Measurements from ENCODE around the gene RTCB. TPM values are rescaled to one million over a fixed set of nuclear protein-coding genes. Genes with fewer than 3 reads are reported as not detected.

Gene RTCB
- total and polyA plus RNA-seq, 3 experiments from 2014 or later, result 97.7 to 104 (median 103) TPM

DNA sequence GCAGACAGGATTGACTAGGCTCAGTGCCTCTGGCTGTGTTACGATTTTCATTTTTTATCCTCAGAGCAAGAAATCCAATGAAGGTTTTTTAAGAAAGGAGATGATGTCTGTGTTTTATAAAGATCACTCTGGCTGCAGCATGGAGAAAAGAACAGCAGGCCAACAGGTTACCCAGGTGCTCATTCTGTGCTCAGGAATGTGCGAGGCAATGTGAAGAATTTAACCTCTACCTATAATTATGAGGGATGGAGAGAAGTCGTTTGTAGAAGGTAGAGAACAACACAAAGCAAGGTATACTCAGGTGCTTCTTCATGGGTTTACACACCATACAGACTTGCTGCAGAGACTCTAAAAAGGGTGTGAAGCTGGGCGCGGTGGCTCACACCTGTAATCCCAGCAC is 10.0 kb upstream of the RTCB start:
- CTCF ChIA-PET, result no interaction called here
- Histone ChIP-seq H3K27me3 (ENCODE audit: insufficient read depth, low read length, poor library complexity, severe bottlenecking) (peaks cover 8% of the 10 kb centered on the region), H3K27ac (ENCODE audit: low read depth, low read length) (no peak overlapping the region), H3K4me1 (ENCODE audit: insufficient read depth, low read length) (no peaks in the 10 kb centered on the region), H3K9me3 (ENCODE audit: low read length) (no peaks in the 10 kb centered on the region), H3K36me3 (ENCODE audit: insufficient read depth, low read length) (no peaks in the 10 kb centered on the region), H3K4me3 (ENCODE audit: low read length) (no peak overlapping the region)
- H3K4me3 Mint-ChIP-seq, result no peak overlapping the region
- peaks cover 25 to 75% of the 10 kb centered on the region in 2 donors for H3K27me3 Mint-ChIP-seq
- no peak for DNase-seq
- H3K36me3 Mint-ChIP-seq, result no peaks in the 10 kb centered on the region
- POLR2A ChIA-PET, result no interaction called here
- no peaks in the 10 kb centered on the region for H3K9me3 Mint-ChIP-seq
- no peak overlapping the region for H3K27ac Mint-ChIP-seq
- no peaks in the 10 kb centered on the region for H3K4me1 Mint-ChIP-seq

DNA sequence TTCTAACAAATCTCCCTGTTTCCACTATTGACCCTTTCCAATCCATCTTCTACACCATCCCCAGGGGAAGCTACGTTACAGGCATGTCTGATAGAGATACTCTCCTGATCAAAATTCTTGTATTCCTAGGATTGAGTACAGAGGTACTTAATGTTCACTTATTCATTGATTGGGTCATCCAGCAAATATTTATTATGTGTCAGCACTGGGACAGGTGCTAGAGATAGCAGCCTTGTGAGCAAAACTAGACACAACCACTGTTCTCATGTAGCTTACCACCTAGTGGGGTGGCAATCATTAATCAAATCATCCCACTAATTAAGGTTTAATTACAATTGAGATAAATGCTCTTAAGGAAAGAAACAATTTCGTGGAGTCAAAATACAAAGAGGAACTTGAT is 9.4 kb upstream of the RTCB start:
- Histone ChIP-seq H3K4me3 (ENCODE audit: low read length) (no peak overlapping the region), H3K9me3 (ENCODE audit: low read length) (no peaks in the 10 kb centered on the region), H3K27me3 (ENCODE audit: insufficient read depth, low read length, poor library complexity, severe bottlenecking) (peaks cover 8% of the 10 kb centered on the region), H3K27ac (ENCODE audit: low read depth, low read length) (no peak overlapping the region), H3K36me3 (ENCODE audit: insufficient read depth, low read length) (no peaks in the 10 kb centered on the region), H3K4me1 (ENCODE audit: insufficient read depth, low read length) (no peaks in the 10 kb centered on the region)
- no peak overlapping the region for H3K4me3 Mint-ChIP-seq
- H3K27ac Mint-ChIP-seq, result no peak overlapping the region
- DNase-seq, result no peak
- ChIA-PET CTCF (no interaction called here), POLR2A (interaction anchor here (1.4 kb wide), 1 partner anchor 10 kb away, joined by 3 read pairs; the partner anchor contains the start of gene RTCB)
- H3K27me3 Mint-ChIP-seq, result peaks cover 25 to 74% of the 10 kb centered on the region in 2 donors
- H3K9me3 Mint-ChIP-seq, result no peaks in the 10 kb centered on the region
- H3K36me3 Mint-ChIP-seq, result no peaks in the 10 kb centered on the region
- no peaks in the 10 kb centered on the region for H3K4me1 Mint-ChIP-seq

DNA sequence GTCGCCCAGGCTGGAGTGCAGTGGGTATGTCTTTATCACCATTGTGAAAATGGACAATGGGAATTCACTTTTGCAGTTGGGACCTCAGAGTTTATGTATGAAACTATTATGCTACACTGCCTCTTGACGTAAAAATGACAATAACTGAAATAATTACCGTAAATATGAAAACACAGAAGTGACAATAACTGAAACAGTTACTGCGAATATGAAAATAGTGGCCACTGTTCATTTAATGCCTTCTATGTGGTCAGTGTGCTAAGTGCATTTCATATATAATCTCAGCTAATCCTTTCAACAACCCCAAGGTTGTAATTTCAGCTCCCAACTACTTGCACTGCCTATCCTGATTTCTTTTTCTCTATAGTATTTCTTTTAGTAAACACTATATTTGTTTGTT is 5.9 kb upstream of the RTCB start:
- H3K9me3 ChIP-seq (ENCODE audit: low read length), result no peaks in the 10 kb centered on the region
- H3K4me3 ChIP-seq (ENCODE audit: low read length), result no peak overlapping the region
- H3K36me3 Mint-ChIP-seq, result no peaks in the 10 kb centered on the region
- H3K27me3 ChIP-seq (ENCODE audit: insufficient read depth, low read length, poor library complexity, severe bottlenecking), result peaks cover 8% of the 10 kb centered on the region
- H3K27me3 Mint-ChIP-seq, result peaks cover 18 to 47% of the 10 kb centered on the region in 2 donors
- no peaks in the 10 kb centered on the region for H3K36me3 ChIP-seq (ENCODE audit: insufficient read depth, low read length)
- H3K4me3 Mint-ChIP-seq, result no peak overlapping the region
- H3K9me3 Mint-ChIP-seq, result no peaks in the 10 kb centered on the region
- H3K4me1 Mint-ChIP-seq, result peaks cover 4 to 7% (median 4%) of the 10 kb centered on the region in 3 donors
- no peaks in the 10 kb centered on the region for H3K4me1 ChIP-seq (ENCODE audit: insufficient read depth, low read length)
- no peak for DNase-seq
- no peak overlapping the region for H3K27ac ChIP-seq (ENCODE audit: low read depth, low read length)
- no peak overlapping the region for H3K27ac Mint-ChIP-seq
- ChIA-PET POLR2A (no interaction called here), CTCF (no interaction called here)

DNA sequence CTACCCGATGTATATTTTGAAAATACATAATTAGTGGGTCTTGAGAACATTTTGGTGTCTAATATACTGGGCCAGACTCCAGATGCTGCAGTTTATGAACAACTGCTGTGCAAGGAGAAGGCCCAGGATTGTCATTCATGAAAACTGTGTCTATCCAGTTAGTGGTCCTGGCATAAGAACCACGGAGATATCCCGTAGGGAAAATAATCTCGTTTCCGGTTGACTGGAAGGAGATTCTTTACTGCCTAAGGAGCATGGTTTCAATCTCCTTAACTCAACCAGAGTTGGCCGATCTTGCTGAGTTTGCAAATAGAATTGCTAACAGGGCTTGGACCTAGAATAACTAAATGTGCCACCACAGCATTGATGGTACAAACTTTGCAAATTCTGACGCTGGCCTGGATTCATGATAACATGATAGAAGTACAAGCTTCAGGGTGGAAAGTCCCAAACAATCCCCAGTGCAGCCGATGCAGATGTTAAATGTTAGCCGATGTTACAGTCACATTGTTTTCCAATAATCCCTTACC is 4.6 kb upstream of the RTCB start:
- H3K4me3 ChIP-seq (ENCODE audit: low read length), result no peak overlapping the region
- POLR2A ChIA-PET, result no interaction called here
- CTCF ChIA-PET, result no interaction called here

DNA sequence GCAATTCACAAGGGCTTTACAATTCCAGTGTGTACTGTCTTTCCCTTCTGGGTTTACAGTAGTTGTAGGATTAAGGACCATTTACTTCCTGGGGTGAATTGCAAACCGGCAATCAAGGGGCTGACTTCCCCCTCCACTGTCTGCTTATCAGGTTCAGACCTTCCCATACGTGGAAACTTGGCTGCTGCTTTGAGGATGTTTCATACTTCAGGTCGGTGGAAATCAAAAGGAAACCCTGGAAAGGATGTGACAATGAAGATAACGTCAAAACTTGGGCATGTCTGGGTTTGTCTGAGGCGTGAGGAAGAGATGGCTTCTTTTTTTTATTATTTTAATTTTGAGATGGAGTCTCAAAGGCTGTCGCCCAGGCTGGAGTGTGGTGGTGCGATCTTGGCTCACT is 2.1 kb upstream of the RTCB start:
- CTCF ChIA-PET, result no interaction called here
- peak overlapping the region in 1 of 7 donors; percentile 4 for H3K4me3 Mint-ChIP-seq
- H3K27me3 Mint-ChIP-seq, result peaks cover 5 to 18% of the 10 kb centered on the region in 2 donors
- POLR2A ChIA-PET, result no interaction called here
- H3K9me3 Mint-ChIP-seq, result no peaks in the 10 kb centered on the region
- peaks cover 34 to 40% (median 38%) of the 10 kb centered on the region in 3 donors for H3K4me1 Mint-ChIP-seq
- no peaks in the 10 kb centered on the region for H3K9me3 ChIP-seq (ENCODE audit: low read length)
- peak overlapping the region in 2 of 8 donors; percentile 20 to 53 for H3K27ac Mint-ChIP-seq
- no peak overlapping the region for H3K4me3 ChIP-seq (ENCODE audit: low read length)
- H3K27me3 ChIP-seq (ENCODE audit: insufficient read depth, low read length, poor library complexity, severe bottlenecking), result no peaks in the 10 kb centered on the region
- H3K36me3 ChIP-seq (ENCODE audit: insufficient read depth, low read length), result no peaks in the 10 kb centered on the region
- no peak overlapping the region for H3K27ac ChIP-seq (ENCODE audit: low read depth, low read length)
- peaks cover 0 to 18% (median 2%) of the 10 kb centered on the region in 3 donors for H3K36me3 Mint-ChIP-seq
- no peak for DNase-seq
- H3K4me1 ChIP-seq (ENCODE audit: insufficient read depth, low read length), result peaks cover 22% of the 10 kb centered on the region

More for the DNA sequence above, 4.6 kb upstream of the RTCB start:
- H3K9me3 ChIP-seq (ENCODE audit: low read length), result no peaks in the 10 kb centered on the region
- Mint-ChIP-seq H3K27me3 (peaks cover 13 to 34% of the 10 kb centered on the region in 2 donors), H3K4me3 (no peak overlapping the region), H3K4me1 (peaks cover 14 to 18% (median 16%) of the 10 kb centered on the region in 3 donors), H3K36me3 (peaks cover 0 to 5% (median 2%) of the 10 kb centered on the region in 3 donors), H3K27ac (peak overlapping the region in 1 of 8 donors; percentile 22), H3K9me3 (no peaks in the 10 kb centered on the region)
- no peaks in the 10 kb centered on the region for H3K36me3 ChIP-seq (ENCODE audit: insufficient read depth, low read length)
- H3K27me3 ChIP-seq (ENCODE audit: insufficient read depth, low read length, poor library complexity, severe bottlenecking), result peaks cover 5% of the 10 kb centered on the region
- peaks cover 7% of the 10 kb centered on the region for H3K4me1 ChIP-seq (ENCODE audit: insufficient read depth, low read length)
- no peak for DNase-seq
- no peak overlapping the region for H3K27ac ChIP-seq (ENCODE audit: low read depth, low read length)

DNA sequence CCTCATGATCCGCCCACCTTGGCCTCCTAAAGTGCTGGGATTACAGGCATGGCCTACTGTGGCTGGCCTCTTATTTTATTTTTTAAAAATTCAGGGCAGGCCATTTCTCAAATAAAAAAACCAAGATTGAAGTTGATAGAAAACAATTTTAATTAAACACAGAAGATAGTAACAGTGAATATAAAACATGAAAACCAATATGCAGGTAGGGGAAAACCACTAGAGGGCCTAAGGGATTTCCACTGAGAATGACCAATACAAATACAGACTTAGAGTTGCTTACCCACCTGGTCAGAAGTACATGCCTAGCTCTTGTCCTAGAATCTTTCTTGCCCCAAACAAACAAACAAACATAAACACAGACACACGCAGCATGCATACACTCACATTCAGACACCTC is 1.7 kb upstream of the RTCB start:
- CTCF ChIA-PET, result no interaction called here
- H3K27ac Mint-ChIP-seq, result peak overlapping the region in 1 of 8 donors; percentile 53

DNA sequence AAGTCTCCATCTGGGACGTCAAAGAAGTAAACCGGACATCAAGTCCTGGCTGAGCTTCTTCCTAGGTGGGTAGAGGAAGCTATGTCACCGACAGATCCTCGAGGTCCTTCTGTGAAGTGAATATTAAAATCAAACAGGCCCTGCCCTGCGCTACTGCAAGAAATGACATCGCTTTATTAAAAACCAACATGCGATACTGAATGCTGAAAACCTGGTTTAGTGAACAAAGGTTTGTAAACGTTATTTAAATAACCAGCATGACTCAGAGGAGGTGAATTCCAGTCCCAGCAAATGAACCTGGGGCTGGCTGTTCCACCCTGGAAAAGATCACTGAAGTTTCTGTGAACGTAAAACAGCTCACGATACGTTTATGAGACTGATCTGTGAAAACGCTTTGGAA is 645 bp downstream of the RTCB start:
- peaks cover 22% of the 10 kb centered on the region for H3K4me1 ChIP-seq (ENCODE audit: insufficient read depth, low read length)
- ChIA-PET CTCF (interaction anchor here (1.0 to 2.1 kb wide), 4 partner anchors 63 to 441 kb away, joined by 3 to 12 read pairs (median 3); partner anchors contain the start of gene FBXO7), POLR2A (interaction anchor here (0.8 to 2.4 kb wide), 2 partner anchors 10 to 63 kb away, joined by 3 to 17 read pairs; partner anchors contain the start of gene FBXO7)
- peak overlapping the region; percentile 74 for H3K27ac ChIP-seq (ENCODE audit: low read depth, low read length)
- H3K27ac Mint-ChIP-seq, result peak overlapping the region in 7 of 8 donors; percentile 83 to 98 (median 95)
- peak in 1 of 5 donors; percentile 49 for DNase-seq
- H3K9me3 ChIP-seq (ENCODE audit: low read length), result no peaks in the 10 kb centered on the region
- peak overlapping the region; percentile 86 for H3K4me3 ChIP-seq (ENCODE audit: low read length)
- no peaks in the 10 kb centered on the region for H3K9me3 Mint-ChIP-seq
- peaks cover 0 to 1% of the 10 kb centered on the region in 2 donors for H3K27me3 Mint-ChIP-seq
- H3K4me1 Mint-ChIP-seq, result peaks cover 44 to 61% (median 52%) of the 10 kb centered on the region in 3 donors
- no peaks in the 10 kb centered on the region for H3K27me3 ChIP-seq (ENCODE audit: insufficient read depth, low read length, poor library complexity, severe bottlenecking)
- peaks cover 13% of the 10 kb centered on the region for H3K36me3 ChIP-seq (ENCODE audit: insufficient read depth, low read length)
- peak overlapping the region; percentile 95 to 100 (median 98) for H3K4me3 Mint-ChIP-seq
- H3K36me3 Mint-ChIP-seq, result peaks cover 0 to 45% (median 15%) of the 10 kb centered on the region in 3 donors

More for the DNA sequence above, 1.7 kb upstream of the RTCB start:
- no peak for DNase-seq
- H3K27ac ChIP-seq (ENCODE audit: low read depth, low read length), result no peak overlapping the region
- no peaks in the 10 kb centered on the region for H3K9me3 Mint-ChIP-seq
- H3K4me1 ChIP-seq (ENCODE audit: insufficient read depth, low read length), result peaks cover 22% of the 10 kb centered on the region
- peak overlapping the region in 2 of 7 donors; percentile 4 to 52 for H3K4me3 Mint-ChIP-seq
- no peaks in the 10 kb centered on the region for H3K27me3 ChIP-seq (ENCODE audit: insufficient read depth, low read length, poor library complexity, severe bottlenecking)
- peaks cover 5 to 13% of the 10 kb centered on the region in 2 donors for H3K27me3 Mint-ChIP-seq
- peaks cover 3% of the 10 kb centered on the region for H3K36me3 ChIP-seq (ENCODE audit: insufficient read depth, low read length)
- POLR2A ChIA-PET, result no interaction called here
- no peak overlapping the region for H3K4me3 ChIP-seq (ENCODE audit: low read length)
- peaks cover 0 to 22% (median 4%) of the 10 kb centered on the region in 3 donors for H3K36me3 Mint-ChIP-seq
- peaks cover 38 to 44% (median 43%) of the 10 kb centered on the region in 3 donors for H3K4me1 Mint-ChIP-seq
- H3K9me3 ChIP-seq (ENCODE audit: low read length), result no peaks in the 10 kb centered on the region

DNA sequence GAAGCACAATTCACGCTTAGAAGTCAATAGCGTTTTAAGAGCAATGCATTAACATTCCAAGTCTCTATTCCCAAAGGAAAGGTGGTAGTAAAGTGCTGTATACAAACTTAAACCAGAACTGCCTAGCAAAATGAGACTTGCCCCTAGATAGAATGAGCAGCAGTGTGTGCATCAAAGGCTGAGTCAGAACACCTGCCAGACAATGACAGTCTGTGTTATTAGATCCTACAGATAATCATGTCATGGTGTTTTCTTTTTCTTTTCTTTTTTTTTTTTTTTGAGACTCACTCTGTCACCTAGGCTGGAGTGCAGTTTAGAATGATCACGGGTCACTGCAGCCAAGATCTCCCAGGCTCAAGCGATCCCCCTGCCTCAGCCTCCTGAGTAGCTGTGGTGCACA is 1.6 kb downstream of the RTCB start:
- DNase-seq, result no peak
- no peaks in the 10 kb centered on the region for H3K27me3 ChIP-seq (ENCODE audit: insufficient read depth, low read length, poor library complexity, severe bottlenecking)
- peaks cover 20% of the 10 kb centered on the region for H3K36me3 ChIP-seq (ENCODE audit: insufficient read depth, low read length)
- H3K27ac ChIP-seq (ENCODE audit: low read depth, low read length), result no peak overlapping the region
- no peaks in the 10 kb centered on the region for H3K27me3 Mint-ChIP-seq
- no peaks in the 10 kb centered on the region for H3K9me3 ChIP-seq (ENCODE audit: low read length)
- H3K4me3 Mint-ChIP-seq, result peak overlapping the region; percentile 95 to 100 (median 98)
- ChIA-PET POLR2A (no interaction called here), CTCF (no interaction called here)
- H3K4me1 Mint-ChIP-seq, result peaks cover 44 to 61% (median 52%) of the 10 kb centered on the region in 3 donors
- H3K36me3 Mint-ChIP-seq, result peaks cover 0 to 54% (median 15%) of the 10 kb centered on the region in 3 donors
- peak overlapping the region in 5 of 8 donors; percentile 1 to 95 (median 47) for H3K27ac Mint-ChIP-seq
- no peaks in the 10 kb centered on the region for H3K9me3 Mint-ChIP-seq
- H3K4me3 ChIP-seq (ENCODE audit: low read length), result peak overlapping the region; percentile 86
- H3K4me1 ChIP-seq (ENCODE audit: insufficient read depth, low read length), result peaks cover 22% of the 10 kb centered on the region
